ENCODE measurements around the gene ZNF101. TPM values are rescaled to one million over a fixed set of nuclear protein-coding genes. Genes with fewer than 3 reads are reported as not detected.

The ZNF101 gene
- total and polyA plus RNA-seq, 4 donors: 7.4 to 12.4 (median 10.4) TPM

DNA sequence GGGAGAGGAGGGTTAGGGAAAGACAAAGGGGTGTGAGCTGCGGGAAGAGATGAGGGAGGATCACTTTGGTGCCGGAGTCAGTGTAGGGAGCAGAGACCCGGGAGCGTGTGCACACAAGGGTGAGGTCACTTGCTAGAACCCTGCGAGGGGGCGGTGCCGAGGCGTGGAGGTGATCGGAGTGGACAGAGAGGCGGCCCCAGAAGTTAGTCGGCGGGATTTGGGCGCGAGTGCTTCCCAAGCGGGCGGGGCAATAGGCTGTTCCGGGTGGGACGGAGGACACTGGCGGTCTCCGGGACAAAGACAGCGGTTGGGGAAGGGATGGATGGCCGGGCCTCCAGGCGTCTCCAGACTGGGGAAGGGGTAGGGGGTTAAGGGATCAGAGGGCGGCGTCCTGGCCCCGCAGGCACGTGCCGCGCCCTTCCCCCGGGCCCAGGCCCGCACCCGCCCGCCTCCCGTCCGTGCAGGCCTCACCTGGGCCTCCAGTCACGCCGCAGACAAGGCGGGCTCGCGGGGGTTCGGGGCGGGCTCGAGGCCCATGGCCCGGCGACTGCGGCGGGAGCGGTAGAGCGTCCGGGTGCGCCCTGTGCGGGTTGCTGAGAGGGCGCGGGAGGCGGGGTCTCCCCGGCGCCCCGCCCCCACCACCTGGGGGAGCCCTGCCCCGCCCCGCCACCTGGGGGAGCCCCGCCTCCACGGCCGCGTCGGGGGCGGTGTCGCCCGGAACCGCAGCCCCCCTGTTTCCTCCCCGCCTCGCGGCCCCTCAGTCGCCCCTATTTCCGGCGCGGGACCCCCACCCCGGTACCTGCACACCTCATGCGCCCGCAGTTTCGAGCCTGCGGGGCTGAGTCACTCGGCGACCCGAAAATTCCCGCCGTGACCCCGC lies 40.8 kb upstream of the ZNF101 start, which contains the start of gene LPAR2:
LPAR2 (minus strand) TSS at position 600 of the 880 bp plus-strand sequence. CDS start 945 bp downstream, outside the sequence.
- H3K27ac ChIP-seq (ENCODE audit: low read depth in 1 of 2, low read length in 1 of 2): peak within 1 kb of the TSS in 1 of 2 donors; percentile 49

DNA sequence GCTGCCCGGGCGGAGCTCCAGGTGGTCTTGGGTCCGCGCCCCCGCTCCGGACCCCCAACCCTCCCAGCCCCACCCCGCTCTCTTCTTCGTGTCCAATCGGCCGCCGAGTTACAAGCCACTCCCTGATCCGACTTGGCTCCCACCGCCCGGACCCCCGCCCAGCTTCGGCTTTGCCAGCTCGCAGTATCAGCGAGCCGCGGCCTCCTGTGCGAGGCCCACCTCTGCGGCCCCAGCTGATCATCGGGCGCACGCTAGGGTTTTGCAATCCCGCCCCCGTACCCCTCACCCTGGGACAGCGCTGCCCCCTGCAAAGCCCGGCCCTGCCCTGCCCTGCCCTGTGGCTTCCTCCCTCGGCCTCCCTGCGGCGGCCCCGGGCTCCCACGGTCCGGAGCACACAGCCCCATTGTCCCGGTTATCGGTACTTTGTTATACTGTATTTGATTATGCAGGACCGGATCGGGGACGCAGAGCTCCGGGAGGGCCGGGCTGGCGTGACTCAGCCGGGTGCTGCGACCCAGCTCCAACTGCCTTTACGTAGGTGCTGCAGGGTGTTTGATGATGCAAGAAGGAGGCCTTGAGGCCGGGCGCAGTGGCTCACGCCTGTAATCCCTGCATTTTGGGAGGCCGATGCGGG lies 40.0 kb upstream of the ZNF101 start:
- Histone ChIP-seq H3K4me3 (peak overlapping the region; percentile 27), H3K27ac (ENCODE audit: low read depth in 1 of 2, low read length in 1 of 2) (peak overlapping the region in 1 of 2 donors; percentile 37), H3K9me3 (ENCODE audit: control insufficient read depth in 4 of 4, insufficient read depth in 3 of 4, low read length in 3 of 4) (no peaks in the 10 kb centered on the region), H3K9ac (ENCODE audit: insufficient read depth in 1 of 2, low read length in 2 of 2) (peak overlapping the region in 1 of 2 donors; percentile 37), H3K36me3 (ENCODE audit: control insufficient read depth in 4 of 4, insufficient read depth in 4 of 4, low read length in 4 of 4) (peaks cover 0 to 6% (median 3%) of the 10 kb centered on the region in 4 donors), H3K4me1 (ENCODE audit: control insufficient read depth in 5 of 5, insufficient read depth in 5 of 5, low read length in 5 of 5) (peaks cover 0 to 12% (median 0%) of the 10 kb centered on the region in 5 donors), H3K27me3 (ENCODE audit: control insufficient read depth in 3 of 3, insufficient read depth in 3 of 3, low read length in 2 of 3) (no peaks in the 10 kb centered on the region)
- DNase-seq (peak; percentile 82 to 90 (median 87)), ATAC-seq (ENCODE audit: insufficient read depth, low FRiP score) (peak; percentile 49)
- WGBS, 2 donors: 11 to 14% methylated on average over 42 to 51 of the region's 51 CpGs
- TF ChIP-seq, protein P1, sequence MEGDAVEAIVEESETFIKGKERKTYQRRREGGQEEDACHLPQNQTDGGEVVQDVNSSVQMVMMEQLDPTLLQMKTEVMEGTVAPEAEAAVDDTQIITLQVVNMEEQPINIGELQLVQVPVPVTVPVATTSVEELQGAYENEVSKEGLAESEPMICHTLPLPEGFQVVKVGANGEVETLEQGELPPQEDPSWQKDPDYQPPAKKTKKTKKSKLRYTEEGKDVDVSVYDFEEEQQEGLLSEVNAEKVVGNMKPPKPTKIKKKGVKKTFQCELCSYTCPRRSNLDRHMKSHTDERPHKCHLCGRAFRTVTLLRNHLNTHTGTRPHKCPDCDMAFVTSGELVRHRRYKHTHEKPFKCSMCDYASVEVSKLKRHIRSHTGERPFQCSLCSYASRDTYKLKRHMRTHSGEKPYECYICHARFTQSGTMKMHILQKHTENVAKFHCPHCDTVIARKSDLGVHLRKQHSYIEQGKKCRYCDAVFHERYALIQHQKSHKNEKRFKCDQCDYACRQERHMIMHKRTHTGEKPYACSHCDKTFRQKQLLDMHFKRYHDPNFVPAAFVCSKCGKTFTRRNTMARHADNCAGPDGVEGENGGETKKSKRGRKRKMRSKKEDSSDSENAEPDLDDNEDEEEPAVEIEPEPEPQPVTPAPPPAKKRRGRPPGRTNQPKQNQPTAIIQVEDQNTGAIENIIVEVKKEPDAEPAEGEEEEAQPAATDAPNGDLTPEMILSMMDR (IDR thresholded peaks at IDR 0.05; ENCODE audit: control extremely low read depth, extremely low read depth): no peak

More for the DNA sequence above, 40.8 kb upstream of the ZNF101 start, which contains the start of gene LPAR2:
- 1 to 2% methylated on average over 46 to 87 of the region's 87 CpGs for WGBS, 2 donors
- Histone ChIP-seq H3K9me3 (ENCODE audit: control insufficient read depth in 4 of 4, insufficient read depth in 3 of 4, low read length in 3 of 4) (no peaks in the 10 kb centered on the region), H3K4me1 (ENCODE audit: control insufficient read depth in 5 of 5, insufficient read depth in 5 of 5, low read length in 5 of 5) (peaks cover 0 to 12% (median 0%) of the 10 kb centered on the region in 5 donors), H3K36me3 (ENCODE audit: control insufficient read depth in 4 of 4, insufficient read depth in 4 of 4, low read length in 4 of 4) (peaks cover 0 to 5% (median 3%) of the 10 kb centered on the region in 4 donors), H3K4me3 (peak within 1 kb of the TSS; percentile 49), H3K27me3 (ENCODE audit: control insufficient read depth in 3 of 3, insufficient read depth in 3 of 3, low read length in 2 of 3) (no peaks in the 10 kb centered on the region), H3K9ac (ENCODE audit: insufficient read depth in 1 of 2, low read length in 2 of 2) (peak within 1 kb of the TSS; percentile 32 to 39)
- peak; percentile 89 for ATAC-seq (ENCODE audit: insufficient read depth, low FRiP score)
- TF ChIP-seq, protein P1 (IDR thresholded peaks at IDR 0.05; ENCODE audit: control extremely low read depth, extremely low read depth): no peak
- peak; percentile 63 to 78 (median 76) for DNase-seq

- TF ChIP-seq, protein P1 (IDR thresholded peaks at IDR 0.05; ENCODE audit: control extremely low read depth, extremely low read depth): no peak
- Histone ChIP-seq H3K36me3 (ENCODE audit: control insufficient read depth in 4 of 4, insufficient read depth in 4 of 4, low read length in 4 of 4) (peaks cover 0 to 20% (median 12%) of the 10 kb centered on the region in 4 donors), H3K27ac (ENCODE audit: low read depth in 1 of 2, low read length in 1 of 2) (no peak overlapping the region), H3K4me1 (ENCODE audit: control insufficient read depth in 5 of 5, insufficient read depth in 5 of 5, low read length in 5 of 5) (peaks cover 0 to 12% (median 0%) of the 10 kb centered on the region in 5 donors), H3K27me3 (ENCODE audit: control insufficient read depth in 3 of 3, insufficient read depth in 3 of 3, low read length in 2 of 3) (no peaks in the 10 kb centered on the region), H3K9me3 (ENCODE audit: control insufficient read depth in 4 of 4, insufficient read depth in 3 of 4, low read length in 3 of 4) (no peaks in the 10 kb centered on the region), H3K4me3 (no peak overlapping the region), H3K9ac (ENCODE audit: insufficient read depth in 1 of 2, low read length in 2 of 2) (no peak overlapping the region)
- ATAC-seq (ENCODE audit: insufficient read depth, low FRiP score) (no peak), DNase-seq (no peak)
- WGBS, 2 donors: 98% methylated on average over 10 to 11 of the region's 11 CpGs
These were observed 38.6 kb upstream of the ZNF101 start for GRCh38 chr19:19630062-19630414.
